ENCODE measurements around the gene OR51I1. TPM values are rescaled to one million over a fixed set of nuclear protein-coding genes. Genes with fewer than 3 reads are reported as not detected.

Gene OR51I1
- not detected for total RNA-seq

GRCh38 chr11:5441414-5441813, at the start of gene OR51I1:
Gene OR51I1, minus strand, starts transcription at chr11:5441514. Its CDS starts 0 bp downstream, at chr11:5441514.
- TF ChIP-seq CTCF (IDR thresholded peaks at IDR 0.05): no peak
- Histone ChIP-seq H3K27ac (no peak within 1 kb of the TSS), H3K36me3 (no peaks in the 10 kb centered on the region), H3K9me3 (no peaks in the 10 kb centered on the region), H3K27me3 (no peaks in the 10 kb centered on the region), H3K4me3 (no peak within 1 kb of the TSS), H3K4me1 (no peaks in the 10 kb centered on the region), H3K9ac (ENCODE audit: low read depth in 2 of 2, low read length in 2 of 2) (no peak within 1 kb of the TSS)
- DNase-seq: no peak
- intact Hi-C loops (cut with DNase I): no loop called here

- intact Hi-C loops (cut with DNase I): no loop called here
- Histone ChIP-seq H3K9me3 (no peaks in the 10 kb centered on the region), H3K4me1 (no peaks in the 10 kb centered on the region), H3K27ac (no peak overlapping the region), H3K9ac (ENCODE audit: low read depth in 2 of 2, low read length in 2 of 2) (no peak overlapping the region), H3K27me3 (no peaks in the 10 kb centered on the region), H3K36me3 (no peaks in the 10 kb centered on the region), H3K4me3 (no peak overlapping the region)
- DNase-seq: no peak
- TF ChIP-seq CTCF (IDR thresholded peaks at IDR 0.05): no peak
These were observed 48.5 kb upstream of the OR51I1 start for GRCh38 chr11:5489576-5490357.

GRCh38 chr11:5488798-5489399, 47.6 kb upstream of the OR51I1 start:
- H3K27ac ChIP-seq: no peak overlapping the region
- H3K4me1 ChIP-seq: no peaks in the 10 kb centered on the region
- no peaks in the 10 kb centered on the region for H3K27me3 ChIP-seq
- H3K4me3 ChIP-seq: no peak overlapping the region
- no peaks in the 10 kb centered on the region for H3K9me3 ChIP-seq
- no peaks in the 10 kb centered on the region for H3K36me3 ChIP-seq
- no peak for DNase-seq
- TF ChIP-seq CTCF (IDR thresholded peaks at IDR 0.05): no peak
- intact Hi-C loops (cut with DNase I): no loop called here
- no peak overlapping the region for H3K9ac ChIP-seq (ENCODE audit: low read depth in 2 of 2, low read length in 2 of 2)

- Histone ChIP-seq H3K36me3 (no peaks in the 10 kb centered on the region), H3K4me3 (no peak within 1 kb of the TSS), H3K4me1 (no peaks in the 10 kb centered on the region), H3K27ac (no peak within 1 kb of the TSS), H3K9me3 (no peaks in the 10 kb centered on the region), H3K27me3 (no peaks in the 10 kb centered on the region), H3K9ac (ENCODE audit: low read depth in 2 of 2, low read length in 2 of 2) (no peak within 1 kb of the TSS)
- no peak for TF ChIP-seq CTCF (IDR thresholded peaks at IDR 0.05)
- no peak for DNase-seq
- intact Hi-C loops (cut with DNase I): no loop called here
These were observed 47.1 kb upstream of the OR51I1 start, which contains the start of gene OR52D1 for GRCh38 chr11:5488385-5488784. Gene OR52D1, plus strand, starts transcription at chr11:5488685. Its CDS starts 22 bp downstream, at chr11:5488707.

- no peaks in the 10 kb centered on the region for H3K36me3 ChIP-seq
- H3K9ac ChIP-seq (ENCODE audit: low read depth in 2 of 2, low read length in 2 of 2): no peak overlapping the region
- H3K27me3 ChIP-seq: no peaks in the 10 kb centered on the region
- no peak overlapping the region for H3K4me3 ChIP-seq
- H3K9me3 ChIP-seq: no peaks in the 10 kb centered on the region
- no peak overlapping the region for H3K27ac ChIP-seq
- no peak for DNase-seq
- no peaks in the 10 kb centered on the region for H3K4me1 ChIP-seq
- TF ChIP-seq CTCF (IDR thresholded peaks at IDR 0.05): no peak
- intact Hi-C loops (cut with DNase I): no loop called here
These were observed 45.1 kb upstream of the OR51I1 start for GRCh38 chr11:5486421-5486820.

All from colonic mucosa (tissue), 4 donors.